Liver (tissue), 9 donors: ENCODE measurements around the gene TBC1D9. TPM values are rescaled to one million over a fixed set of nuclear protein-coding genes. Genes with fewer than 3 reads are reported as not detected.

Experiments
- DNase-seq: peaks from one replicate; pipeline ENCODE4 v3.0.0-alpha.2; 2017; ENCODE audit warnings: low spot score
- H3K27ac ChIP-seq, 2 donors: one replicate each; pipeline ENCODE4 v1.7.0; 2013; ENCODE audit warnings: inconsistent platforms in 2 of 2, low read length in 2 of 2, control low read depth in 1 of 2, low read depth in 1 of 2, mild to moderate bottlenecking in 1 of 2
- H3K27me3 ChIP-seq, 4 donors: one replicate each; pipeline versions ENCODE4 v1.6.1 to v1.7.0; 2013; ENCODE audit warnings: low read length in 3 of 4, inconsistent platforms in 1 of 4, mild to moderate bottlenecking in 1 of 4, moderate library complexity in 1 of 4; ENCODE audit not compliant: control insufficient read depth in 4 of 4, insufficient read depth in 4 of 4
- H3K36me3 ChIP-seq, 4 donors: one replicate each; pipeline versions ENCODE4 v1.6.1 to v1.7.0; 2013; ENCODE audit warnings: low read length in 3 of 4, mild to moderate bottlenecking in 3 of 4, low read depth in 1 of 4, moderate library complexity in 1 of 4; ENCODE audit not compliant: control insufficient read depth in 4 of 4, insufficient read depth in 3 of 4
- H3K4me1 ChIP-seq, 4 donors: one replicate each; pipeline versions ENCODE4 v1.6.1 to v1.7.0; 2013; ENCODE audit warnings: low read length in 3 of 4, mild to moderate bottlenecking in 3 of 4, moderate library complexity in 1 of 4; ENCODE audit not compliant: control insufficient read depth in 4 of 4, insufficient read depth in 4 of 4
- H3K4me3 ChIP-seq, 3 donors: one replicate each; pipeline versions ENCODE4 v1.6.1 to v1.7.0; 2013; ENCODE audit warnings: low read length in 3 of 3, control low read depth in 1 of 3, low read depth in 1 of 3, mild to moderate bottlenecking in 1 of 3
- H3K9ac ChIP-seq, 2 donors: one replicate each; pipeline ENCODE4 v1.7.0; 2013; ENCODE audit warnings: low read length in 2 of 2, mild to moderate bottlenecking in 2 of 2, moderate library complexity in 2 of 2, control low read depth in 1 of 2, low read depth in 1 of 2
- H3K9me3 ChIP-seq, 4 donors: one replicate each; pipeline versions ENCODE4 v1.6.1 to v1.7.0; 2013; ENCODE audit warnings: low read length in 3 of 4; ENCODE audit not compliant: control insufficient read depth in 4 of 4
- ATF3 ChIP-seq: IDR thresholded peaks from 2 replicates; pipeline ENCODE4 v1.6.1; 2016; ENCODE audit warnings: antibody characterized with exemption
- CTCF ChIP-seq: fragments of 150-350 bp; IDR thresholded peaks from 2 replicates; pipeline ENCODE4 v1.5.1; 2017; ENCODE audit warnings: improper control_type of control experiment, low read depth, low read length; ENCODE audit not compliant: missing input control
- EGR1 ChIP-seq, 2 donors: IDR thresholded peaks; 2 replicates each; pipeline ENCODE4 v1.6.1; 2016 to 2018; ENCODE audit warnings: antibody characterized with exemption in 2 of 2, low read depth in 2 of 2
- FOXA1 ChIP-seq: IDR thresholded peaks from 2 replicates; pipeline ENCODE4 v1.6.1; 2016; ENCODE audit warnings: antibody characterized with exemption
- FOXA2 ChIP-seq: IDR thresholded peaks from 2 replicates; pipeline ENCODE4 v1.6.1; 2016; ENCODE audit warnings: antibody characterized with exemption
- GABPA ChIP-seq, 2 donors: IDR thresholded peaks in 1 of 2; conservative IDR thresholded peaks in 1 of 2; 2 replicates each; pipeline ENCODE4 v1.6.1; 2016; ENCODE audit warnings: antibody characterized with exemption in 2 of 2, mild to moderate bottlenecking in 1 of 2, moderate library complexity in 1 of 2
- HNF4A ChIP-seq, 2 donors: conservative IDR thresholded peaks; 2 replicates each; pipeline ENCODE4 v1.6.1; 2016; ENCODE audit warnings: antibody characterized with exemption in 2 of 2, mild to moderate bottlenecking in 2 of 2
- HNF4G ChIP-seq: IDR thresholded peaks from 2 replicates; pipeline ENCODE4 v1.6.1; 2016; ENCODE audit warnings: antibody characterized with exemption
- JUND ChIP-seq, 2 donors: IDR thresholded peaks; 2 replicates each; pipeline ENCODE4 v1.6.1; 2016; ENCODE audit warnings: antibody characterized with exemption in 2 of 2
- MAX ChIP-seq: IDR thresholded peaks from 2 replicates; pipeline ENCODE4 v1.6.1; 2016; ENCODE audit warnings: antibody characterized with exemption
- RAD21 ChIP-seq, 2 donors: IDR thresholded peaks; 2 replicates each; pipeline ENCODE4 v1.6.1; 2016; ENCODE audit warnings: antibody characterized with exemption in 2 of 2, mild to moderate bottlenecking in 2 of 2
- REST ChIP-seq: IDR thresholded peaks from 2 replicates; pipeline ENCODE4 v1.6.1; 2016; ENCODE audit warnings: antibody characterized with exemption, mild to moderate bottlenecking
- RXRA ChIP-seq, 2 donors: IDR thresholded peaks; 2 replicates each; pipeline ENCODE4 v1.6.1; 2017 to 2018; ENCODE audit warnings: antibody characterized with exemption in 2 of 2, mild to moderate bottlenecking in 1 of 2
- SP1 ChIP-seq: IDR thresholded peaks from 2 replicates; pipeline ENCODE4 v1.6.1; 2018; ENCODE audit warnings: antibody characterized with exemption, mild to moderate bottlenecking
- YY1 ChIP-seq: IDR thresholded peaks from 2 replicates; pipeline ENCODE4 v1.6.1; 2016; ENCODE audit warnings: antibody characterized with exemption, mild to moderate bottlenecking
- ZBTB33 ChIP-seq: IDR thresholded peaks from 2 replicates; pipeline ENCODE4 v1.6.1; 2016; ENCODE audit warnings: antibody characterized with exemption
- WGBS: extraction: QIAGEN DNeasy Blood & Tissue Kit; methylation state at CpG from one replicate; pipeline ENCODE4 v1.1.7; 2013; 5-methylcytosine and 5-hydroxymethylcytosine counted together
- polyA plus RNA-seq, 2 donors: library from polyadenylated mRNA; stranded (reverse) in 1 of 2; unstranded in 1 of 2; fragments of 200-250 nt in 1 of 2; fragments of >200 nt in 1 of 2; fragmentation: Nextera tagmentation in 1 of 2; extraction: Ambion mirVana in 1 of 2; gene quantifications; one replicate each; pipeline versions ENCODE4 v1.2.1 to v1.2.3, GENCODE V29; 2013 to 2015
- total RNA-seq, 2 donors: library from RNA; depleted of rRNA; stranded (reverse); fragments of >200 nt; gene quantifications; one replicate each; pipeline ENCODE4 v1.2.3, GENCODE V29; 2014
- donor health status: healthy.
- donor health status: healthy.
- donor health status: healthy.
- donor health status: healthy.
- donor health status: healthy.

Gene TBC1D9
- total and polyA plus RNA-seq, 4 donors, result 1.4 to 8.5 (median 6.3) TPM

GRCh38 chr4:140641105-140641555 is 115.1 kb downstream of the TBC1D9 start:
- Histone ChIP-seq H3K27me3 (no peaks in the 10 kb centered on the region), H3K9ac (peak overlapping the region in 1 of 2 donors; percentile 60), H3K9me3 (no peaks in the 10 kb centered on the region), H3K4me3 (peak overlapping the region; percentile 52 to 65 (median 61)), H3K27ac (peak overlapping the region; percentile 55 to 87), H3K4me1 (peaks cover 4 to 39% (median 29%) of the 10 kb centered on the region in 4 donors), H3K36me3 (peaks cover 0 to 5% (median 0%) of the 10 kb centered on the region in 4 donors)
- DNase-seq, result no peak
- TF ChIP-seq GABPA (IDR thresholded peaks at IDR 0.05 in 1 of 2, conservative IDR thresholded peaks at IDR 0.05 in 1 of 2), result peak in 1 of 2 donors; percentile 20
- TF ChIP-seq ATF3, result no peak
- no peak for TF ChIP-seq ZBTB33
- peak; percentile 72 to 85 for TF ChIP-seq HNF4A (conservative IDR thresholded peaks at IDR 0.05)
- TF ChIP-seq JUND (IDR thresholded peaks at IDR 0.05), result peak in 1 of 2 donors; percentile 59
- no peak for TF ChIP-seq CTCF
- TF ChIP-seq FOXA2, result peak; percentile 47
- TF ChIP-seq RXRA (IDR thresholded peaks at IDR 0.05), result peak; percentile 39 to 72
- peak; percentile 64 for TF ChIP-seq REST
- TF ChIP-seq MAX, result peak; percentile 36
- peak; percentile 82 for TF ChIP-seq YY1
- TF ChIP-seq RAD21 (IDR thresholded peaks at IDR 0.05), result peak in 1 of 2 donors; percentile 21
- peak; percentile 51 for TF ChIP-seq SP1
- 25% methylated on average over 6 of the region's 6 CpGs for WGBS

GRCh38 chr4:140640150-140640748 is 115.9 kb downstream of the TBC1D9 start:
- Histone ChIP-seq H3K36me3 (peaks cover 0 to 5% (median 2%) of the 10 kb centered on the region in 4 donors), H3K4me3 (peak overlapping the region in 1 of 3 donors; percentile 22), H3K27ac (no peak overlapping the region), H3K9ac (no peak overlapping the region), H3K27me3 (no peaks in the 10 kb centered on the region), H3K9me3 (no peaks in the 10 kb centered on the region), H3K4me1 (peaks cover 4 to 41% (median 30%) of the 10 kb centered on the region in 4 donors)
- no peak for DNase-seq
- WGBS, result 43% methylated on average over 6 of the region's 6 CpGs
- TF ChIP-seq FOXA2, result no peak
- no peak for TF ChIP-seq ZBTB33
- TF ChIP-seq JUND (IDR thresholded peaks at IDR 0.05), result no peak
- TF ChIP-seq REST, result no peak
- TF ChIP-seq GABPA (IDR thresholded peaks at IDR 0.05 in 1 of 2, conservative IDR thresholded peaks at IDR 0.05 in 1 of 2), result no peak
- TF ChIP-seq ATF3, result no peak
- no peak for TF ChIP-seq YY1
- TF ChIP-seq EGR1 (IDR thresholded peaks at IDR 0.05; ENCODE audit: low read depth in 2 of 2), result no peak
- TF ChIP-seq FOXA1, result no peak
- no peak for TF ChIP-seq HNF4G
